Breast epithelium (tissue), 4 donors: Measurements from ENCODE around the gene COL6A2. TPM values are rescaled to one million over a fixed set of nuclear protein-coding genes. Genes with fewer than 3 reads are reported as not detected.

ENCODE experiments used
- DNase-seq, 2 donors: peaks; one replicate each; pipeline ENCODE4 v3.0.0-alpha.2; 2019; ENCODE audit warnings: low spot score in 2 of 2
- H3K27ac ChIP-seq, 2 donors: fragments of 200-600 bp; sonication (generic) in 1 of 2; one replicate each; pipeline ENCODE4 v1.5.1; 2016 to 2019; ENCODE audit warnings: mild to moderate bottlenecking in 1 of 2
- H3K27me3 ChIP-seq, 2 donors: fragments of 200-600 bp; sonication (generic) in 1 of 2; one replicate each; pipeline versions ENCODE4 v1.5.1 to v1.6.0; 2017 to 2019; ENCODE audit warnings: control low read depth in 1 of 2, mild to moderate bottlenecking in 1 of 2
- H3K36me3 ChIP-seq: fragments of 200-600 bp; one replicate; pipeline ENCODE4 v1.5.1; 2019
- H3K4me1 ChIP-seq, 2 donors: fragments of 200-600 bp; sonication (generic); one replicate each; pipeline ENCODE4 v1.5.1; 2016 to 2019; ENCODE audit warnings: control low read depth in 1 of 2
- H3K4me3 ChIP-seq, 3 donors: fragments of 200-600 bp; sonication (generic); 1 replicate in 2 of 3; 2 replicates in 1 of 3; pipeline ENCODE4 v1.5.1; 2016 to 2019; ENCODE audit warnings: mild to moderate bottlenecking in 3 of 3, moderate library complexity in 2 of 3
- H3K9me3 ChIP-seq, 2 donors: fragments of 200-600 bp; sonication (generic) in 1 of 2; one replicate each; pipeline ENCODE4 v1.5.1; 2016 to 2019; ENCODE audit warnings: control low read depth in 1 of 2
- POLR2A ChIP-seq: fragments of 450-650 bp; IDR thresholded peaks from one replicate; pipeline ENCODE4 v1.6.1; 2016; ENCODE audit warnings: antibody characterized with exemption, mild to moderate bottlenecking, moderate library complexity
- POLR2AphosphoS5 ChIP-seq, 3 donors: sonication (generic); formaldehyde crosslinking; IDR thresholded peaks; one replicate each; pipeline ENCODE4 v1.6.1; 2017; ENCODE audit warnings: antibody characterized with exemption in 3 of 3
- intact Hi-C: fragments of 100-400 bp; cut with DNase I; formaldehyde crosslinking; loops from one replicate; pipeline ENCODE4 v1.15.1; 2023; ENCODE audit warnings: low total_unique reads
- total RNA-seq, 3 donors: library from RNA; depleted of rRNA; stranded (reverse); fragments of >200 nt; gene quantifications; one replicate each; pipeline ENCODE4 v1.1.0, GENCODE V29; 2016
- TF ChIP-seq, protein P1 (sequence below), 3 donors: fragments of 450-650 bp; IDR thresholded peaks; one replicate each; pipeline ENCODE4 v1.5.1; 2016 to 2017; ENCODE audit warnings: antibody characterized with exemption in 3 of 3, mild to moderate bottlenecking in 3 of 3, moderate library complexity in 3 of 3

Gene COL6A2
- total RNA-seq, 3 donors from 2014 or later = 177 to 1,266 (median 418) TPM

DNA sequence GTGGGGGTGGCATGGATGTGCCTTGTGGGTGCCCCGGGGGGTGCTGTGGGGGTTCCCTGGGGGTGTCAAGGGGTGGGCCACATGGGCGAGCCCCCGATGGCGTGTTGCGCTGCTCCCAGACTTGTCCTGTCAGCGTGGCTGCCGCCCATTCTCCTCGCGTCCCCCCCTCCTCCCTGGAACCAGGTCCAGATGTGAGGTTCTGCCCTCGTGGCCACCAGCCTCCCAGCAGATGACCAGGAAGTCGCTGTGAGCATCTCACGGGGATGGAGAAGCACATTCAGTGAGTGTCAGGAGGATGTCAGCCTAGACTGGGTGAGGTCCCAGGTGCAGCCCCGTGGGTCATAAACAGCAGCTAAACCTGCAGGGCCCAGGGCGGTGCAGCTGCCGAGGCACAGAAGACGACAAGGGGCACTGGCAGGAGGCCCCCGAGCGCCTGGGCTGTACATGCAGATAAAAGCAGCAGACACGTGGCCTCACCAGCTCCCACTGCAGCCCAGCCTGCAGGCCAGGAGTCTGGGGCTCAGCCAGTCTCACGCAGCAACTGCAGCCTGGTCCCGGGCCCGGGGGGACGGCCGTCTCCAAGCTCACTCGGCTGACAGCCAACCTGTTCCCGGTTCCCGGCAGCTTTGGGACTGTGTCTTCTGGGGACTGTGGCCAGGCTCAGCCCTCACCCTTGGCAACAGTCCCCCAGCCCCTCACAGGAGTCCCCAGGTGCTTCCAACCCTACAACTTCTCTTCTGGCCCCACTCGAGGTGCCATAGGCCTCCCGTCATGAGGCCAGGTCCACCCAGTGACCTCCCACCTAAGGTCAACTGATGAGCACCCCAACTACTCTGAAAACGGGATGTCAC is 17.5 kb upstream of the COL6A2 start:
- TF ChIP-seq POLR2AphosphoS5 (IDR thresholded peaks at IDR 0.05) (no peak), POLR2A (no peak)
- TF ChIP-seq, protein P1, sequence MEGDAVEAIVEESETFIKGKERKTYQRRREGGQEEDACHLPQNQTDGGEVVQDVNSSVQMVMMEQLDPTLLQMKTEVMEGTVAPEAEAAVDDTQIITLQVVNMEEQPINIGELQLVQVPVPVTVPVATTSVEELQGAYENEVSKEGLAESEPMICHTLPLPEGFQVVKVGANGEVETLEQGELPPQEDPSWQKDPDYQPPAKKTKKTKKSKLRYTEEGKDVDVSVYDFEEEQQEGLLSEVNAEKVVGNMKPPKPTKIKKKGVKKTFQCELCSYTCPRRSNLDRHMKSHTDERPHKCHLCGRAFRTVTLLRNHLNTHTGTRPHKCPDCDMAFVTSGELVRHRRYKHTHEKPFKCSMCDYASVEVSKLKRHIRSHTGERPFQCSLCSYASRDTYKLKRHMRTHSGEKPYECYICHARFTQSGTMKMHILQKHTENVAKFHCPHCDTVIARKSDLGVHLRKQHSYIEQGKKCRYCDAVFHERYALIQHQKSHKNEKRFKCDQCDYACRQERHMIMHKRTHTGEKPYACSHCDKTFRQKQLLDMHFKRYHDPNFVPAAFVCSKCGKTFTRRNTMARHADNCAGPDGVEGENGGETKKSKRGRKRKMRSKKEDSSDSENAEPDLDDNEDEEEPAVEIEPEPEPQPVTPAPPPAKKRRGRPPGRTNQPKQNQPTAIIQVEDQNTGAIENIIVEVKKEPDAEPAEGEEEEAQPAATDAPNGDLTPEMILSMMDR (IDR thresholded peaks at IDR 0.05) = no peak
- intact Hi-C loops = no loop called here
- Histone ChIP-seq H3K4me1 (peaks cover 4 to 11% of the 10 kb centered on the region in 2 donors), H3K27me3 (no peaks in the 10 kb centered on the region), H3K36me3 (no peaks in the 10 kb centered on the region), H3K27ac (peak overlapping the region in 1 of 2 donors; percentile 79), H3K9me3 (no peaks in the 10 kb centered on the region), H3K4me3 (no peak overlapping the region)
- DNase-seq = peak; percentile 13 to 48

DNA sequence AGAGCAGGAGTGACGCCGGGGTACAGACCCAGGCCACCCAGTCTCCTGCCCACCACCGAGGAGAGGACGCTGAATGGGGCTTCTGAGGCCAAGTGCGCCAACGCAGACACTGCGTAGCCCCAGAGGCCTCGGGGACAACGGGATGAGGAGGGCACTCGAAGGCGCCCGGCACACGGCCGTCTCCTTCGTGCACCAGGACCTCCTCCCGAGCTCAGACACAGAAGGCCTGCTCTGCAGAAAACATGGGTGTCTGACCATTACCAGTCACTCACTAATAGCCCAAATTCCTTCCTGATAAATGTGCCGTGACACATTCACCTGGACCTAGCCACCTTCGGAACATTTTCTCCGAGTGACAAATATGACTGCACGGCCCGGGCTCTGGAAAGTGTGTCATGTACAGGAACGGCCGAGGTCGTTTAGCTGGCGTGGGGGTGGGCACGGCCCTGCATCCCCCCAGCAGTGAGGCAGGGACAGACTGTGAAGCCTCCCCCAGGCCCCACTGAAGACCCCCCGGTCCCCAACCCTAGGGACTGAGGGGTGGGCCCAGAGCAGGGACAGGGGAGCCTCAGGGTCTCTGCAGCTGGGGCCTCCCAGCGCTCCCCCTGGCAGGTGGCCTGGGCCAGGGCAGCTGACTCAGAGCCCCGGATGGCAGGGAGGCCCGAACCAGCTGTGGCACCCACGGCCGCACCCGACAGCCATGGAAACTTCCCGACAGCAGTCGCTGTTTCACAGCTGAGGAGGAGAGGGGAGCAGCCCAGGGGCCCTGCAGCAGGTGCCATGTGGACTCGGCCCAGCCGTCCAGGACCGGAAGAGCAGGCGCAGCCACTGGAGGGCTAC is 16.7 kb upstream of the COL6A2 start:
- intact Hi-C loops = no loop called here
- H3K27me3 ChIP-seq = no peaks in the 10 kb centered on the region
- peak overlapping the region in 1 of 2 donors; percentile 79 for H3K27ac ChIP-seq
- TF ChIP-seq, protein P1 (IDR thresholded peaks at IDR 0.05) = no peak
- no peak for TF ChIP-seq POLR2A
- no peak for TF ChIP-seq POLR2AphosphoS5 (IDR thresholded peaks at IDR 0.05)
- H3K4me3 ChIP-seq = no peak overlapping the region
- DNase-seq = peak; percentile 14 to 45
- H3K9me3 ChIP-seq = no peaks in the 10 kb centered on the region
- no peaks in the 10 kb centered on the region for H3K36me3 ChIP-seq
- H3K4me1 ChIP-seq = peaks cover 4 to 11% of the 10 kb centered on the region in 2 donors

DNA sequence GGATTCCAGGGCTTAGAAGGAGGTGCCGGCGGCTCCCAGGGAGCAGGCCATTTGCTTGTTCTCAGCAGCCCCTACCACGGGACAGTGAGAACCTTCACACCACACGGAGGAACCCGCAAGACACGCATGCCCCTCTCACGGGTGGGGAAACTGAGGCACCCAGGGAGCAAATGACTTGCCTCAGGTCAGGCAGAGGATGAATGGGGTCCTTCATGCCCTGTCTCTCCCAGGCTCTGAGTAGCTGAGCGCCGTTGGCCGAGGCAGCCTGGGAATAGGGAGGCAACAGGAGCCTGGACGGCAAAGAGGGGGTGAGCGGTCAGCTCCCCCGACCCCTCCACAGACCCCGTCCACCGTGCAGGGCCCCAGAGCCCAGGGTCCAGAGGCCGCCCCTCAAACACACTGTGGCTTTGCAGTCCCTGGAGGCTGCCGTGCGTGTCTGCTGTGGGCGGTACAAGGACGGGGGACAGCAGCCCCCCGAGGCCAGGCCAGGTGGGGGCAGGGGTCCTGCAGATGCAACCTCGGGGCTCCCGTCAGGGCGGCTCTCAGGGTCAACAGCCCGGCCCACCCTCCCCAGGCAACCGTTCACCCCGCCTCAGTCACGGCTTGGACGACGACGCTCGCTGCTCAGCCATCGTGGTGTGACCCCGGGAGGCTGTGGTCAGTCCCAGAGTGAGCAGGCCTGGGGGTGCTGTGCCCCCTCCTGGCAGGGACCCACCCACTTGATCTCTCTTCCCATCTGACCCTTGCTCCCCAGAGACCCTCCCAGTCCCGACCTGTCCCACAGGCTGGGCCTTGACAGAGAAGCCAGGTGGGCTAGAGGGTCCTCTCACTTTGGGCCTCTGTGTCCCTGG is 15.8 kb upstream of the COL6A2 start:
- H3K4me1 ChIP-seq = peaks cover 4 to 11% of the 10 kb centered on the region in 2 donors
- H3K9me3 ChIP-seq = no peaks in the 10 kb centered on the region
- no peak overlapping the region for H3K4me3 ChIP-seq
- peak; percentile 10 to 45 for DNase-seq
- intact Hi-C loops = no loop called here
- TF ChIP-seq, protein P1 (IDR thresholded peaks at IDR 0.05) = no peak
- TF ChIP-seq POLR2A (no peak), POLR2AphosphoS5 (IDR thresholded peaks at IDR 0.05) (no peak)
- H3K27ac ChIP-seq = peak overlapping the region in 1 of 2 donors; percentile 79
- no peaks in the 10 kb centered on the region for H3K36me3 ChIP-seq
- no peaks in the 10 kb centered on the region for H3K27me3 ChIP-seq

DNA sequence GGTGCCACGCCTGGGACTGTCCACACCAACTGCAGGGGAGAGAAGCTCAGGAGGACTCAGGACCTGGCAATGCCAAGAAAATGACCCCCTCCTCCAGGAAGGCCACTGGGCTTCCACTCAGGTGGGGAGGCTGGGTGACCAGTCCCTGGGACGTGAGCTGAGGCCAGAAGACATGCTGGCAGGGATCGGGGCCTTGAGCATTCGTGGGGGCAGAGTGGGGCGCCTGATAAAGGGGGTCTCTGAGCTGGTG is 15.3 kb upstream of the COL6A2 start:
- intact Hi-C loops = no loop called here
- Histone ChIP-seq H3K27me3 (no peaks in the 10 kb centered on the region), H3K27ac (peak overlapping the region; percentile 23 to 79), H3K36me3 (no peaks in the 10 kb centered on the region), H3K4me3 (no peak overlapping the region), H3K4me1 (peaks cover 4 to 11% of the 10 kb centered on the region in 2 donors), H3K9me3 (no peaks in the 10 kb centered on the region)
- peak; percentile 16 to 43 for DNase-seq
- TF ChIP-seq POLR2A = no peak
- TF ChIP-seq, protein P1 (IDR thresholded peaks at IDR 0.05) = no peak
- TF ChIP-seq POLR2AphosphoS5 (IDR thresholded peaks at IDR 0.05) = no peak
